Myocyte (in vitro differentiated cells): ENCODE data around the gene UIMC1. TPM values are rescaled to one million over a fixed set of nuclear protein-coding genes. Genes with fewer than 3 reads are reported as not detected.
"Not testable (repeated sequence)": the region's sequence is repeated elsewhere in the genome, so short reads cannot be mapped to it uniquely, and the experiment has no call there.

Experiments used
- DNase-seq: peaks from one replicate; pipeline ENCODE4 v3.0.0-alpha.2; 2012; ENCODE audit warnings: low read depth
- total RNA-seq: library from RNA; depleted of rRNA; stranded (reverse); fragments of >200 nt; gene quantifications from 2 replicates; pipeline ENCODE4 v1.2.3, GENCODE V29; 2014

Gene UIMC1
- total RNA-seq, 1 donor from 2014 or later = 25.8 TPM

DNA sequence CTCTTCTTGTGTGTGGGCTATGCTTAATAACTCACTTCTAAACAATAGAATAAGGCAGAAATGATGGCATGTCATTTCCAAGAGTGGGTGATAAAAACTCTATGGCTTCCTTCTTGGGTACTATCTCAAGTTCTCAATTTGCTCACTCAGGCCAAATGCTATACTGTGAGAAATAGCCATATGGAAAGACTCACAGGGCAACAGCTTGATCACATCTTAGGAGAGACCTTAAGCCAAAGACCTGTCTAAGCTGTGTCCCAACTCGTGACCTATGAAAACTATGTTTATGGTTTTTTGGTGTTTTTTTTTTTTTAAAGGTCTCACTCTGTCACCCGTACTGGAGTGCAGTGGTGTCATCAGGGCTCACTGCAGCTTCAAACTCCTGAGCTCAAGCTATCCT is 2.1 kb upstream of the UIMC1 start:
- no peak for DNase-seq

- peak; percentile 81 for DNase-seq
Measured at GRCh38 chr5:177005619-177006264, 837 bp downstream of the UIMC1 start.

- no peak for DNase-seq
Measured at GRCh38 chr5:177004961-177005360, 1.6 kb downstream of the UIMC1 start.

DNA sequence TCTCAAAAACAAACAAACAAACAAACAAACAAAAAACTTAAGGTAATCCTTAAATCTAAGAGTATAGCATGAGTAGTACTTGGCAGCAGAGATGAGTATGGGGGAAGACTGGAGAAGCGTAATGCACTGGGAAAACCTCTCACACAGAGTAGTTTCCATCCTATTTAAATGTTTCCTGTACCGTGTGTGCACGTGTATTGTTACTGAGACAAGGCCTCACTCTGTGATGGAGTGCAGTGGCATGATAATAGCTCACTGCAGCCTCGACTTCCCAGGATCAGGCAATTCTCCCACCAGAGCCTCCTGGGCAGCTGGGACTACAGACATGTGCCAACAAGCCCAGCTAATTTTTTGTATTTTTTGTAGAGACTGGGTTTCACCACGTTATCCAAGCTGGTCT is 2.9 kb downstream of the UIMC1 start:
- no peak for DNase-seq

GRCh38 chr5:176999526-176999925 is 7.1 kb downstream of the UIMC1 start:
- not testable (repeated sequence) for DNase-seq

DNA sequence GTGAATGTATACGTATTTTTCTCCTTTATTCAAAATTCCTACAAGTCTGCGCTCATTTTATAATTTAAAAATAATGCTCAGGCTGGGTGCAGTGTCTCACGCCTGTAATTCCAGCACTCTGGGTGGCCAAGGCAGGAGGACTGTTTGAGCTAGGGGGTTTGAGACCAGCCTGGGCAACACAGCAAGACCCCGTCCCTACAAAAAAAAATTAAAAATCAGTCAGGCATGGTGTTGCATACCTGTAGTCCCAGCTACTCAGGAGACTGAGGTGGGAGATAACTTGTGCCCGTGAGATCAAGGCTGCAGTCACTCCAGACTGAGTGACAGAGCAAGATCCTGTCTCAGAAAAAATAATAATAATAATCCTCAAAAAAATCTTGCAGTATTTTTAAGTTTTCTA is 7.8 kb downstream of the UIMC1 start:
- DNase-seq = no peak

DNA sequence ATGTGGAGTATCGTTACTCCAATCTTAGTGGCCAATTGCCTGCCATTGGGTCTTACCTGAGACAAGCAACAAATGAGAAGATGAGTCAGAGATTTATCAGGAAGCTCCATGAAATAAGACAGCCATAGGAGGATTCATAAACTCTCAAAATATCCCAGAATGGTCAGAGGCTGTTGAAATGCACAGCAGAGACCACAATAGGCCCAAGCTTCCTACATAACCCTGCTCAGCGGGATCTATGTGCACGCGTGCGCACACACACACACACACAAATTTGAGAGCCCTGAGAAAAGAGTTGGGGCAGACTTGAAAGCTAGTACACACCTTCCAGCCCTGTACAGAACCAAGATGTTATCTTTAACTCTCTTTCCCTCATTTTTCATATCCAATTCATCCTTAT is 9.8 kb downstream of the UIMC1 start:
- DNase-seq = no peak

DNA sequence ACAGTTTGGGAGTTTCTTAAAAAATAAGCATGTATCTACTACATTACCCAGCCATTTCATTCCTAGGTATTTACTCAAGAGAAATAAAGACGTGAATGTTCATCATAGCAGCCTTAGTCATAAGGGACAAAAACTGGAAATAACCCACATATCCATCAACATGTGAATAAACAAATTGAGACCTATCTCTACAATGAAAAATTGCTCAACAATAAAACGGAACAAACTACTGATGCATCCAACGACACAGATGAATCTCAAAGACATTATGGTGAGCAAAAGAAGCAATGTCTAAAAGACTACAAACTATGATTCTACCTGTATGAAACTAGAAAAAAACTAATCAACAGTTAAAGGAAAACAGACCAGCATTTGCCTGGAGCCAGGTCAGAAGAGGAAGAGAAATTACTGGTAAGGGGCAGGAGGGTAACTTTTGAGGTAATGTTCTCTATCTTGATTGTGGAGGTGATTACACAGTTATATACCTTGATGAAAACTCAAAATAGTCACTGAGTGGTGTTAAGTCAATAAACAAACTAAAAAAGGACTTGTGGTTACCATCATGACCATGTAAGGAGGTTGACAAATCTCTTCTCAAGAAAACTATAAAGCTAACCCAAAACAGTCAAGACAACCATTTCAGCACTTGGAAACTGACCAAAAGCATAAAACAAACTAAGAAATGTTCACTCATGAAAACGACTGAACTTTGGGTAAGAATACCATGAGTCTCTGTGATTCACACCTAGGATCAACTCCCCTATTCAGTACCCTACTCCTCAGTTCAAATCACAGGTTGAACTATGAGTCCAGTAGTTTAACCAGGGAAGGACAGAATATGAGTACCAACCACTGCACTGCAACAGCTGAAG is 10.4 kb downstream of the UIMC1 start:
- peak; percentile 34 for DNase-seq

GRCh38 chr5:176995122-176995490 is 11.5 kb downstream of the UIMC1 start:
- no peak for DNase-seq

DNA sequence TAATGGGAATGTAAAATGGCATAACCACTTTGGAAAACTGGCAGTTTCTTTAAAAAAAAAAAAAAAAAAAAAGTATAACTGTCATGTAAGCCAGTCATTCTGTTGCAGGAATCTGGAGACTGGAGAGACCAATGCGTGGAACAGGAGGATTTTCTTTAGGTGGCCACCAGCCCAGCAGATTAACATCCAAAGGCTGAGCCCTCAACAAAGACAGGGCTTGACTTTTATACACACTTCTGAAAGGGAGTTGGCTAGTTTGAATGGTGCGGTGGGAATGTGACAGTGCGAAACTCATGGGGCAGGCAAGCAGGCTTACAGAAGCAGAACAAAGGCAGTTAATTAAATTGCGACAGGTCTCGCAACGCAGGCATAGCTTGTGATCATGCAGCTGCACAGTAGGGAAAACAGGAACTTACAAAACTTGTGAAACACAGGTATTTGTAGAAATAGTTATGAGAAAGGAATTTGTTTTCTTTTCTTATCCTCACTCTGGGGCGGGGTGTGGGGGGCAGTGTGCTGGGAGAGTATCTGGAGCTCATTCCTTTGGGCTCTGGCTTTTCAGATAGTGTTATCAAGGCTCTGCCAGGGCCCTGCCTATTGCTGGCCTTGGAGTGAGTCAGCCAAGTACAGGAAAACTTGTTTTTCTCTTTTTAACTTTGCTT is 12.0 kb downstream of the UIMC1 start:
- no peak for DNase-seq

DNA sequence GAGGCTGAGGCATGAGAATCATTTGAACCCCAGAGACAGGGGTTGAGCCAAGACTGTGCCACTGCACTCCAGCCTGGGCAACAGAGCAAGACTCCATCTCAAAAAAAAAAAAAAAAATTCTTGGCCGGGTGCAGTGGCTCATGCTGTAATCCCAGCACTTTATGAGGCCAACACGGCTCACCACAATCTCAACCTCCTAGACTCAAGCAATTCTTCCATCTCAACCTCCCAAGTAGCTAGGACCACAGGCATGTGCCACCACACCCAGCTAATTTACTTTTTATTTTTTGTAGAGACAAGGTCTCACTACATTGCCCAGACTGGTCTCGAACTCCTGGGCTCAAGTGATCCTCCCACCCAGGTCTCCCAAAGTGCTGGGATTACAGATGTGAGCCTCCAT is 13.5 kb downstream of the UIMC1 start:
- peak; percentile 13 for DNase-seq

DNA sequence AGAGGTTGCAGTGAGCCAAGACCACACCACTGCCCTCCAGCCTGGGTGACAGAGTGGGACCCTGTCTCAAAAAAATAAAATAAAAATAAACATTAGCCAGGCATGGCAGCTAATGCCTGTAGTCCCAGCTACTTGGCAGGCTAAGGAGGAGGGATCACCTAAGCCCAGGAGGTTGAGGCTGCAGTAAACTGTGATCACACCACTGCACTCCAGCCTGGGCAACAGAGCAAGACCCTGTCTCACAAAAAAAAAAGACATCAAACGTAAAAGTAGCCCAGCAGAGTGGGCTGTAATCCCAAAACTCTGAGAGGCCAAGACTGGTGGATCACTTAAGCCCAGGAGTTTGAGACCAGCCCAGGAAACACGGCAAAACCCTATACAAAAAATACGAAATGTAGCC is 19.0 kb downstream of the UIMC1 start:
- no peak for DNase-seq

DNA sequence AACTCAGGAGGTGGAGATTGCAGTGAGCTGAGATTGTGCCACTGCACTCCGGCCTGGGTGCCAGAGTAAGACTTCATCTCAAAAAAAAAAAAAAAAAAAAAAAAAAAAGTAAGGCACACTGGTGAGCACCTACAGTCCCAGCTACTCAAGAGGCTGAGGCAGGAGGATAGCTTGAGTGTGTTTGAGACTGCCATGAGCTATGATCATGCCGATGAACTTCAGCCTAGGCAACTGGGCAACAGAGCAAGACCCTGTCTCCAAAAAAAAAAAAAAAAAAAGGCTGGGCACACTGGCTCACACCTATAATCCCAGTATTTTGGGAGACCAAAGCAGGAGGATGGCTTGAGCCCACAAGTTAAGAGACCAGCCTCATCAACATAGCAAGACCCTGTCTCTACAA is 20.3 kb downstream of the UIMC1 start:
- no peak for DNase-seq

DNA sequence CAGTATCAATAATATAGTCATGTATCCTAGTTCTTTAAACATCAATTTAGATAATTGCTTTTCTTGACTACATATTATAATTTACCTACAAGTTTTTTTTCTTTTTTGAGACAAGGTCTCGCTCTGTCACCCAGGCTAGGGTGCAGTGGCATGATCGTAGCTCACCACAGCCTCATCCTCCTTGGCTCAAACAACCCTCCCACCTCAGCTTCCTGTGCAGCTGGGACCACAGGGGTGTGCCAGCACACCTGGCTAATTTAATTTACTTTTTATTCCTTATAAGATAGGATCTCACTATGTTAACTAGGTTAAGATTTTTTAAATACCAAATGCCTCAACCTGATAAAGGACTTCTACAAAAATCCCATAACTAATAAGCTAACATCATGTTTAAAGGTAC is 21.1 kb downstream of the UIMC1 start:
- DNase-seq = no peak

DNA sequence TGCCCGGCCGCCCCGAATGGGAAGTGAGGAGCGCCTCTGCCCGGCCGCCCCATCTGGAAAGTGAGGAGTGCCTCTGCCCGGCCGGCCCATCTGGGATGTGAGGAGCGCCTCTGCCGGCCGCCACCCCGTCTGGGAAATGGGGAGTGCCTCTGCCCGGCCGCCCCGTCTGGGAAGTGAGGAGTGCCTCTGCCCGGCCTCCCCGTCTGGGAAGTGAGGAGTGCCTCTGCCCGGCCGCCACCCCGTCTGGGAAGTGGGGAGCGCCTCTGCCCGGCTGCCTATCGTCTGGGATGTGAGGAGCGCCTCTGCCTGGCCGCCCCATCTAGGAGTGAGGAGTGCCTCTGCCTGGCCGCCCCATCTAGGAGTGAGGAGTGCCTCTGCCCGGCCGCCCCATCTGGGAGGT is 22.4 kb downstream of the UIMC1 start:
- not testable (repeated sequence) for DNase-seq

DNA sequence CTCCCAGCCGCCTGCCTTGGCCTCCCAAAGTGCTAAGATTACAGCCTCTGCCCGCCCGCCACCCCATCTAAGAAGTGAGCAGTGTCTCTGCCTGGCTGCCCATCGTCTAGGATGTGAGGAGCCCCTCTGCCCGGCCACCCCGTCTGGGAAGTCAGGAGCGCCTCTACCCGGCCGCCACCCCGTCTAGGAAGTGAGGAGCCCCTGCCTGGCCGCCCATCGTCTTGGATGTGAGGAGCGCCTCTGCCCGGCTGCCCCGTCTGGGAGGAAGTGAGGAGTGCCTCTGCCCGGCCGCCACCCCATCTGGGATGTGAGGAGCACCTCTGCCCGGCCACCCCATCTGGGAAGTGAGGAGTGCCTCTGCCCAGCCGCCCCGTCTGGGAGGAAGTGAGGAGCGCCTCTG is 23.0 kb downstream of the UIMC1 start:
- not testable (repeated sequence) for DNase-seq

DNA sequence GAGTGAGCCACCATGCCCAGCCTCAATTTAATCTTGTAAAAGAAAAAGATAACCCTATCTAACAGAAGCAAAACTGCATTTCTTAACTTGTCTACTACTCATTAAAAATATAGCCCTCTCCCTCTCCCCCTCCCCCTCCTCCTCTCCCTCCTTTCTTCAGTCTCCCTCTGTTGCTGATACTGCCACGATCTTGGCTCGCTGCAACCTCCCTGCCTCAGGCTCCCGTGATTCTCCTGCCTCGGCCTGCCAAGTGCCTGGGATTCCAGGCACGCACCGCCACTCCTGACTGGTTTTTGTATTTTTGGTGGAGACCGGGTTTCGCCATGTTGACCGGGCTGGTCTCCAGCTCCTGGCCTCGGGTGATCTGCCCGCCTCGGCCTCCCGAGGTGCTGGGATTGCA is 23.5 kb downstream of the UIMC1 start:
- DNase-seq = not testable (repeated sequence)

DNA sequence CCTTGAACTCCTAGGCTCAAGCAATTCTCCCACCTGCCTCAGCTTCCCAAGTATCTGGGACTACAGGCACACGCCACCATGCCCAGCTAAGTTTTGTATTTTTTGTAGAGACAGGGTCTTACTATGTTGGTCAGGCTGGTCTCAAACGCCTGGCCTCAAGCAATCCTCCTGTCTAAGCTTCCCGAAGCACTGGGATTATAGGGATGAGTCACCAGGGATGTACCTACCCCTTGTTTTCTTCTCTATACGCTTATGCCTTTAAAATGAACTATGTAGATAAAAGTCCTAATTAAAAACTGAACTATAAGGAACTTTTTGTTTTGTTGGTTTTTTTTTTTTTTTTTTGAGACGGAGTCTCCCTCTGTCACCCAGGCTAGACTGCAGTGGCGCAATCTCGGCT is 25.8 kb downstream of the UIMC1 start:
- no peak for DNase-seq

DNA sequence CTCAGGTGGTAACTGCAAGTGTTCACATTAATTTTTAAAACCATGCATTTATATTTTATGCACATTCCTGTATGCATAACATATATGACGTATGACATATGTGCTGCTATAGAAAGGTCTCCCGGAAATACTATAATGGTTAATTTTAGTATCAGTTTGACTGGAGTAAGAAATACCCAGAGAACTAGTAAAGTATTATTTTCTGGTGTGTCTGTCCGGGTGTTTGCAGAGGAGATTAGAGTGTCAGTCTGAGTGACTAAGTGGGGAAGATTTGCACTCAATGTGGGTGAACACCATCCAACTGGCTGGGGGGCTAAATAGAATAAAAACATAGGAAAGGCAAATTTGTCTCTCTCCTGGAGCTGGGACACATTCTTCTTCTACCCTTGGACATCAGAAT is 26.9 kb downstream of the UIMC1 start:
- DNase-seq = no peak

GRCh38 chr5:176965633-176966032 is 40.9 kb downstream of the UIMC1 start:
- DNase-seq = no peak

DNA sequence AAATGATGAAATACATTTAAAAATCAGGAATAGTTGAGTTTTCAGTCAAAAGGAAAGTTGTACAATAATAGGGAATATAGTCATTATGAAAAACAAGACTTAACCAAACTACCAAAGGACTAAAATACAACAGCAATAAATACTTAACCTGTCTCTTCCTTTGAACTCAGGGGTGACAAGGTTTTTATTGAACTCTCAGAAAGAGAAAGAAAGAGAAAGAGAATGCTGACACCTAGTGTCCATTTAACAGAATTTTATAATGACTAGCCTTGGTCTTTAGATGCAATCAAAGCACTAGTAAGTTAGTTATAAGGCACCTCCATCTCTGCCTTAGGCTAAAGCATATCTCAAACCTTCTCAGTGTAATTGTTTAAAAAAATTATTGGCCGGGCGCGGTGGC is 47.5 kb downstream of the UIMC1 start:
- peak; percentile 18 for DNase-seq

GRCh38 chr5:176956756-176957155 is 49.8 kb downstream of the UIMC1 start:
- DNase-seq = no peak
